ENCODE measurements around the gene CYP11A1.

- no peak for TF ChIP-seq RCOR1 (IDR thresholded peaks at IDR 0.05; ENCODE audit: low read depth, low read length)
- no peak for TF ChIP-seq CTCF (IDR thresholded peaks at IDR 0.05)
- TF ChIP-seq MAFK (IDR thresholded peaks at IDR 0.05; ENCODE audit: partially characterized antibody), result no peak
- TF ChIP-seq ELK1 (IDR thresholded peaks at IDR 0.05; ENCODE audit: low read depth, low read length), result no peak
- no peak for TF ChIP-seq NPAS2 (CRISPR knock-in tag; IDR thresholded peaks at IDR 0.05; ENCODE audit: borderline replicate concordance)
- TF ChIP-seq CEBPB (IDR thresholded peaks at IDR 0.05), result no peak
- no peak for TF ChIP-seq EP300 (IDR thresholded peaks at IDR 0.05)
- no peak for TF ChIP-seq REST (IDR thresholded peaks at IDR 0.05)
- no peak for TF ChIP-seq POLR2A (IDR thresholded peaks at IDR 0.05; ENCODE audit: low read length)
- TF ChIP-seq RAD21 (conservative IDR thresholded peaks at IDR 0.05 in 1 of 2, IDR thresholded peaks at IDR 0.05 in 1 of 2), result no peak
- TF ChIP-seq SMC3 (IDR thresholded peaks at IDR 0.05), result no peak
- TF ChIP-seq RNF2 (IDR thresholded peaks at IDR 0.05; ENCODE audit: borderline replicate concordance, low read depth), result no peak
- TF ChIP-seq JUNB (IDR thresholded peaks at IDR 0.05), result no peak
- TF ChIP-seq CBX2 (IDR thresholded peaks at IDR 0.05; ENCODE audit: borderline replicate concordance, low read depth), result no peak
Observed at GRCh38 chr15:74345051-74345450, 22.4 kb downstream of the CYP11A1 start.
